ENCODE measurements around the gene INTS1. TPM values are rescaled to one million over a fixed set of nuclear protein-coding genes. Genes with fewer than 3 reads are reported as not detected.

Gene INTS1
- total RNA-seq, 4 donors from 2014 or later, result 33.1 to 80.3 (median 48.0) TPM

DNA sequence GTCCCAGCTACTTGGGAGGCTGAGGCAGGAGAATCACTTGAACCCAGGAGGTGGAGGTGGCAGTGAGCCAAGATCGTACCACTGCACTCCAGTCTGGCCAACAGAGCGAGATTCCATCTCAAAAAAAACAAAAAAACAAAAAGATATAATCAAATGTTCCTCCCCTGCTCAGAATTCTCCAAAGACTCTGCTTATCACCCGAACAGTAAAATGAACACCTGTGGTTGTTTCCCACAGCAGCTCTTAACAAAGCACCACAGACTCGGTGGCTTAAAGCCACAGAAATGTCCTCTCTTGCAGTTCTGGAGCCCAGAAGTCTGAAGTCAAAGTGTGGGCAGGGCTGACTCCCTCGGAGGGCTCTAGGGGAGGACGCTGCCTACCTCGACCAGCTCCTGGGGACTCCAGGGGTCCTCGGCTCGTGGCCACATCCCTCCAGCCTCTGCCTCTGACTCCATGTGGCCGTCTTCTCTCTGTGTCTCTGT is 4.1 kb upstream of the INTS1 start:
- no peak for DNase-seq (ENCODE audit: extremely low spot score)
- no peak overlapping the region for H3K27ac ChIP-seq (replicated peaks in 1 of 4)
- TF ChIP-seq EP300 (IDR thresholded peaks at IDR 0.05), result no peak
- TF ChIP-seq, protein P1, sequence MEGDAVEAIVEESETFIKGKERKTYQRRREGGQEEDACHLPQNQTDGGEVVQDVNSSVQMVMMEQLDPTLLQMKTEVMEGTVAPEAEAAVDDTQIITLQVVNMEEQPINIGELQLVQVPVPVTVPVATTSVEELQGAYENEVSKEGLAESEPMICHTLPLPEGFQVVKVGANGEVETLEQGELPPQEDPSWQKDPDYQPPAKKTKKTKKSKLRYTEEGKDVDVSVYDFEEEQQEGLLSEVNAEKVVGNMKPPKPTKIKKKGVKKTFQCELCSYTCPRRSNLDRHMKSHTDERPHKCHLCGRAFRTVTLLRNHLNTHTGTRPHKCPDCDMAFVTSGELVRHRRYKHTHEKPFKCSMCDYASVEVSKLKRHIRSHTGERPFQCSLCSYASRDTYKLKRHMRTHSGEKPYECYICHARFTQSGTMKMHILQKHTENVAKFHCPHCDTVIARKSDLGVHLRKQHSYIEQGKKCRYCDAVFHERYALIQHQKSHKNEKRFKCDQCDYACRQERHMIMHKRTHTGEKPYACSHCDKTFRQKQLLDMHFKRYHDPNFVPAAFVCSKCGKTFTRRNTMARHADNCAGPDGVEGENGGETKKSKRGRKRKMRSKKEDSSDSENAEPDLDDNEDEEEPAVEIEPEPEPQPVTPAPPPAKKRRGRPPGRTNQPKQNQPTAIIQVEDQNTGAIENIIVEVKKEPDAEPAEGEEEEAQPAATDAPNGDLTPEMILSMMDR (IDR thresholded peaks at IDR 0.05), result no peak
- no peak for TF ChIP-seq POLR2AphosphoS5 (IDR thresholded peaks at IDR 0.05)
- TF ChIP-seq POLR2A (IDR thresholded peaks at IDR 0.05; ENCODE audit: low read depth), result no peak
- H3K27me3 ChIP-seq, result peaks cover 0 to 7% (median 0%) of the 10 kb centered on the region in 4 donors
- whole genome bisulfite sequencing, result 71% methylated on average over 10 of the region's 10 CpGs
- no peaks in the 10 kb centered on the region for H3K36me3 ChIP-seq
- peaks cover 13 to 22% (median 21%) of the 10 kb centered on the region in 4 donors for H3K4me1 ChIP-seq
- no peak overlapping the region for H3K4me3 ChIP-seq
- no peaks in the 10 kb centered on the region for H3K9me3 ChIP-seq
- intact Hi-C loops (cut with DNase I), result no loop called here

DNA sequence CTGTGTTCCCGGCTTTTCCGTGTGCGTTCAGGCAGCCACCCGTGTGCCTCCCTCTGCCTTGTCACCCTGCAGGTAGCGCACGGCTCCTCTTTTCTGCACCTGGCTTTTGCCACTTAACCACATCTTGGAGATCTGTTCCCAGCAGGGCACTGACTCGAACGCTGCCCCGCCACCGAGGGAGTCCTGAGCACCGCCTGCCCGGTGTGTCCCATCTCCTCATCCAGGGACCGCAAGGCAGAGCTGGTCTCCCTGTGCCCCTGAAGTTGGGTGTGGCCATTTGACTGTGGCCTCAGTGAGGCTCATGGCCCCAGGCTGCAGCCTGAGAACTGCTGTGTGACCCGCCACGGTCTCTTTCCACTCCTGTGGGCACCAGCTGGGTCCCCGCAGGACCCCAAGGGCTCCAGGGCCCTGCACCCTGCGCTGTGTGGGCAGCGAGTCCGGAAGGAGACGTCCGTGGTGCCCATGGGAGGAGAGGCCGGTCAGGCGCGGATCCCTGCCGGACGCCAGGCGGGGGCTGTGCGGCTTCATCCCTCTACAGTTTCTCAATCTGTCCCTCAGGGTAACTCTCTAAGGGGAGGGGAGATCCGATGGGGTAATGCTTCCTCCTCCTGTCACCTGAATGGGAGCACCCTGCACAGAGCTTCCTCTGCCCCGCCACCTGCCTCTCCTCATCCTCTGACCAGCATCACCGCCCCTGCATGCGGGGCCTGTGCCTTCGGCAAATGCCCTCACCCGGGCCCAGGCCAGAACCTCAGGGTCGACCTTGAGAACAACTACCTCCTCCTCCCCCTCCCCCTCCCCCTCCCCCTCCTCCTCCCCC is 1.8 kb upstream of the INTS1 start:
- DNase-seq (ENCODE audit: extremely low spot score), result no peak
- 64% methylated on average over 17 of the region's 35 CpGs for WGBS
- H3K9me3 ChIP-seq, result no peaks in the 10 kb centered on the region
- no peak overlapping the region for H3K27ac ChIP-seq (replicated peaks in 1 of 4)
- no peaks in the 10 kb centered on the region for H3K27me3 ChIP-seq
- peaks cover 20 to 41% (median 39%) of the 10 kb centered on the region in 4 donors for H3K4me1 ChIP-seq
- TF ChIP-seq POLR2A (IDR thresholded peaks at IDR 0.05; ENCODE audit: low read depth), result no peak
- no peak for TF ChIP-seq EP300 (IDR thresholded peaks at IDR 0.05)
- TF ChIP-seq POLR2AphosphoS5 (IDR thresholded peaks at IDR 0.05), result no peak
- TF ChIP-seq, protein P1 (IDR thresholded peaks at IDR 0.05), result no peak
- H3K4me3 ChIP-seq, result no peak overlapping the region
- intact Hi-C loops (cut with DNase I), result no loop called here
- peaks cover 5 to 21% (median 20%) of the 10 kb centered on the region in 4 donors for H3K36me3 ChIP-seq

DNA sequence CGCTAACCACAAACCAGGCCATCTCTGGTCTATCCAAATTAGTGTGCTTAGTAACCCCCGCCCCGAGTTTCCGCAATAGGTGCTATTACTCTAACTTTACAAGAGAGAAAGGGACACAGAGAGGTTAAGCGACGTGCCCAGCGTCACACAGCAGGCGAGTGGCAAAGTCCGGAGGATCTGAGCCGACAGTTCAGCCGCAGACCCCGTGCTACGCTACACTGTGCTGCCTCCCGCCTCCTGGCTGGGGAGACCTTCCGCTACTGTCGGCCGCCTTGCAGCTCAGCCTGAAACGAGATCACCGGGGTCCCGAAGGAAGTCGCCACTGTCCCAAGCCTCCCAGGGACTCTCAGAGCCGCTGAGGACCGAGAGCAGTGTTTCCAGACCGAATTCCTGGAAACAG is 799 bp downstream of the INTS1 start:
- peaks cover 24 to 47% (median 45%) of the 10 kb centered on the region in 4 donors for H3K36me3 ChIP-seq
- DNase-seq (ENCODE audit: extremely low spot score), result no peak
- intact Hi-C loops (cut with DNase I), result loop anchor here (5.0 kb wide), 1 partner anchor 69 kb away; the partner anchor contains the start of gene PSMG3
- TF ChIP-seq, protein P1 (IDR thresholded peaks at IDR 0.05), result no peak
- TF ChIP-seq EP300 (IDR thresholded peaks at IDR 0.05) (no peak), POLR2AphosphoS5 (IDR thresholded peaks at IDR 0.05) (no peak), POLR2A (IDR thresholded peaks at IDR 0.05; ENCODE audit: low read depth) (no peak)
- WGBS, result 26% methylated on average over 23 of the region's 24 CpGs
- peak overlapping the region; percentile 95 to 100 (median 98) for H3K4me3 ChIP-seq
- H3K9me3 ChIP-seq, result no peaks in the 10 kb centered on the region
- peak overlapping the region in 2 of 4 donors; percentile 71 to 78 for H3K27ac ChIP-seq (replicated peaks in 1 of 4)
- peaks cover 20 to 41% (median 39%) of the 10 kb centered on the region in 4 donors for H3K4me1 ChIP-seq
- no peaks in the 10 kb centered on the region for H3K27me3 ChIP-seq

DNA sequence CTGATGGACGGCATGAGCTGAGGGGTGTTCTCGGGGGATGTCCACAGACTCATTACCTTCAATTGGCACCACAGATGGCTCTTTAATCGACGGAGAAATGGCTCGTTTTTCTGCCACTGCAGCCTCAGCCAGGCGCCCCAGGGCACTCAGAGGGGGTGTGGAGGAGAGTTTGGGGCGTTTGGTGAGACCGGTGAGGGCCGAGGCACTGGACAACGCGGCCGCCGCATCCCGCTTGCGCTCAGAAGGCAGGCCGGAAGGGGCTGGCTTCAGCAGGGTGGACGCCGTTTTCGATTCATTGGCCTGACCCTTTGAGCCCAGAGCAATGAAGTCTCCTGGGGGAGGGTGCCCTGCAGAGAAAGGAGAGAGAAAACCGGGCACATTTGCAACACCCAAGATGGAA is 1.3 kb downstream of the INTS1 start:
- Histone ChIP-seq H3K9me3 (no peaks in the 10 kb centered on the region), H3K27ac (replicated peaks in 1 of 4) (no peak overlapping the region), H3K4me3 (peak overlapping the region; percentile 95 to 100 (median 98)), H3K36me3 (peaks cover 29 to 52% (median 51%) of the 10 kb centered on the region in 4 donors), H3K27me3 (no peaks in the 10 kb centered on the region), H3K4me1 (peaks cover 20 to 41% (median 39%) of the 10 kb centered on the region in 4 donors)
- intact Hi-C loops (cut with DNase I), result loop anchor here (5.0 kb wide), 1 partner anchor 69 kb away; the partner anchor contains the start of gene PSMG3
- no peak for DNase-seq (ENCODE audit: extremely low spot score)
- 82% methylated on average over 19 of the region's 20 CpGs for WGBS
- TF ChIP-seq, protein P1 (IDR thresholded peaks at IDR 0.05), result no peak
- TF ChIP-seq POLR2AphosphoS5 (IDR thresholded peaks at IDR 0.05) (no peak), POLR2A (IDR thresholded peaks at IDR 0.05; ENCODE audit: low read depth) (no peak), EP300 (IDR thresholded peaks at IDR 0.05) (no peak)
